Caco-2 (cell line): ENCODE measurements around the gene MYL3. TPM values are rescaled to one million over a fixed set of nuclear protein-coding genes. Genes with fewer than 3 reads are reported as not detected.

Source experiments
- BruUV-seq: library from RNA; stranded (reverse); fragments of 400-500 nt; replicated peaks from 2 replicates; lab custom pipeline; 2021; lab: Mats Ljungman, UMichigan
- CTCF ChIA-PET: fragments of 300-600 bp; sonication (Branson Sonifier 250); formaldehyde crosslinking; loops from one replicate; lab custom pipeline; 2022; ENCODE audit warnings: antibody characterized with exemption; lab: Charles Lee
- POLR2A ChIA-PET: fragments of 300-600 bp; sonication (Branson Sonifier 250); formaldehyde crosslinking; loops from one replicate; lab custom pipeline; 2022; ENCODE audit warnings: antibody characterized with exemption; lab: Charles Lee
- DNase-seq, 2 experiments: peaks; one replicate each; pipeline versions ENCODE4 v3.0.0 to v3.0.0-alpha.2; 2020 to 2022
- H3K27me3 ChIP-seq: replicated peaks from 2 replicates; pipeline ENCODE4 v1.6.0; 2011; ENCODE audit warnings: low read length; ENCODE audit not compliant: control insufficient read depth, insufficient read depth
- H3K36me3 ChIP-seq: 2 replicates; pipeline ENCODE4 v1.5.1; 2011; ENCODE audit warnings: low read length; ENCODE audit not compliant: control insufficient read depth, insufficient read depth
- H3K4me1 ChIP-seq: fragments of 250-450 bp; sonication (Bioruptor Pico); 2 replicates; pipeline ENCODE4 v1.5.1; 2020; ENCODE audit warnings: mild to moderate bottlenecking
- H3K4me3 ChIP-seq: 2 replicates; pipeline ENCODE4 v1.5.1; 2011; ENCODE audit warnings: low read depth, mild to moderate bottlenecking, control low read depth, low read length
- H3K9me3 ChIP-seq: fragments of 250-450 bp; sonication (Bioruptor Pico); 2 replicates; pipeline ENCODE4 v1.5.1; 2020; ENCODE audit warnings: mild to moderate bottlenecking, moderate library complexity
- H3K27ac Mint-ChIP-seq: one replicate; pipeline ENCODE4 v1.8.0; 2022; ENCODE audit warnings: mixed read lengths; ENCODE audit not compliant: unreplicated experiment
- H3K27me3 Mint-ChIP-seq: one replicate; pipeline ENCODE4 v1.8.0; 2022; ENCODE audit warnings: mixed read lengths; ENCODE audit not compliant: insufficient read depth, unreplicated experiment
- H3K36me3 Mint-ChIP-seq: one replicate; pipeline ENCODE4 v1.8.0; 2022; ENCODE audit warnings: mild to moderate bottlenecking, mixed read lengths; ENCODE audit not compliant: insufficient read depth, unreplicated experiment
- H3K4me1 Mint-ChIP-seq: one replicate; pipeline ENCODE4 v1.8.0; 2022; ENCODE audit warnings: low read depth, mixed read lengths; ENCODE audit not compliant: unreplicated experiment
- H3K4me3 Mint-ChIP-seq: one replicate; pipeline ENCODE4 v1.8.0; 2022; ENCODE audit warnings: mild to moderate bottlenecking, moderate library complexity, mixed read lengths; ENCODE audit not compliant: unreplicated experiment
- H3K9me3 Mint-ChIP-seq: one replicate; pipeline ENCODE4 v1.8.0; 2022; ENCODE audit warnings: mixed read lengths; ENCODE audit not compliant: unreplicated experiment
- intact Hi-C: fragments of 100-400 bp; cut with micrococcal nuclease; formaldehyde crosslinking; loops from one replicate; pipeline ENCODE4 v1.10.0; 2022; ENCODE audit not compliant: unreplicated experiment
- total RNA-seq: library from RNA; stranded (reverse); gene quantifications from 2 replicates; pipeline ENCODE4 v1.2.3, GENCODE V29; 2022
- TF ChIP-seq, protein P1 (sequence below), 2 experiments: fragments of 200-600 bp in 1 of 2; IDR thresholded peaks; 1 replicate in 1 of 2; 2 replicates in 1 of 2; pipeline versions ENCODE4 v1.5.1 to v1.8.0; 2011 to 2022; ENCODE audit warnings: antibody characterized with exemption in 1 of 2, control low read depth in 1 of 2, inconsistent platforms in 1 of 2, low read depth in 1 of 2, low read length in 1 of 2, mild to moderate bottlenecking in 1 of 2, moderate library complexity in 1 of 2; ENCODE audit not compliant: insufficient read depth in 1 of 2, severe bottlenecking in 1 of 2, unreplicated experiment in 1 of 2

Gene MYL3
- total RNA-seq, 1 experiment from 2014 or later, result 13.8 TPM

DNA sequence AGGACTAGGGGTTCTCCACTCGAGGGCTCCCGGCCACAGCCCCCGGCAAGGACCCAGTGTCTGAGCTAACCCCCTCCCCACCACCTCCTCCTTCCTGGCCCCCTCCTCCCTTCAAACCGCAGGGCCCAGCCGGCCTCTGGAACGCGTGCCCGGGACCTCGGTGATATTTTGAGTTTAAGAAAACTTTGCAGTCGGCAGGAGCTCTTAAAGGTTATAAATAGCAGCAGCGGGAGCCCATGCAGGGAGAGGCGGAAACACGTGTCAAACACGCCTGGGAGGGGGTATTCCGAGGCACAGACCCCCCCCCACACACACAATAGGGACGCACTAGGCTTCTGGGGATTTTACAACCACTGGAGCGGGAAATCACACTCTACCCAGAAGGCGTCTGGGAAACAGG is 11.2 kb upstream of the MYL3 start:
- intact Hi-C loops, result no loop called here
- Mint-ChIP-seq H3K4me3 (no peak overlapping the region), H3K27ac (no peak overlapping the region), H3K9me3 (no peaks in the 10 kb centered on the region), H3K4me1 (no peaks in the 10 kb centered on the region), H3K27me3 (no peaks in the 10 kb centered on the region), H3K36me3 (peaks cover 6% of the 10 kb centered on the region)
- no peak for DNase-seq
- H3K4me3 ChIP-seq, result no peak overlapping the region
- H3K9me3 ChIP-seq, result no peaks in the 10 kb centered on the region
- BruUV-seq, result no TSS peak
- POLR2A ChIA-PET, result no interaction called here
- no peaks in the 10 kb centered on the region for H3K27me3 ChIP-seq
- TF ChIP-seq, protein P1, sequence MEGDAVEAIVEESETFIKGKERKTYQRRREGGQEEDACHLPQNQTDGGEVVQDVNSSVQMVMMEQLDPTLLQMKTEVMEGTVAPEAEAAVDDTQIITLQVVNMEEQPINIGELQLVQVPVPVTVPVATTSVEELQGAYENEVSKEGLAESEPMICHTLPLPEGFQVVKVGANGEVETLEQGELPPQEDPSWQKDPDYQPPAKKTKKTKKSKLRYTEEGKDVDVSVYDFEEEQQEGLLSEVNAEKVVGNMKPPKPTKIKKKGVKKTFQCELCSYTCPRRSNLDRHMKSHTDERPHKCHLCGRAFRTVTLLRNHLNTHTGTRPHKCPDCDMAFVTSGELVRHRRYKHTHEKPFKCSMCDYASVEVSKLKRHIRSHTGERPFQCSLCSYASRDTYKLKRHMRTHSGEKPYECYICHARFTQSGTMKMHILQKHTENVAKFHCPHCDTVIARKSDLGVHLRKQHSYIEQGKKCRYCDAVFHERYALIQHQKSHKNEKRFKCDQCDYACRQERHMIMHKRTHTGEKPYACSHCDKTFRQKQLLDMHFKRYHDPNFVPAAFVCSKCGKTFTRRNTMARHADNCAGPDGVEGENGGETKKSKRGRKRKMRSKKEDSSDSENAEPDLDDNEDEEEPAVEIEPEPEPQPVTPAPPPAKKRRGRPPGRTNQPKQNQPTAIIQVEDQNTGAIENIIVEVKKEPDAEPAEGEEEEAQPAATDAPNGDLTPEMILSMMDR (IDR thresholded peaks at IDR 0.05; ENCODE audit: insufficient read depth in 1 of 2, low read depth in 1 of 2, low read length in 1 of 2, severe bottlenecking in 1 of 2, unreplicated experiment in 1 of 2), result no peak
- CTCF ChIA-PET, result interaction anchor here (1.4 kb wide), 1 partner anchor 20 kb away, joined by 4 read pairs; no protein-coding TSS in a partner anchor
- H3K36me3 ChIP-seq, result no peaks in the 10 kb centered on the region
- H3K4me1 ChIP-seq, result peaks cover 37% of the 10 kb centered on the region

DNA sequence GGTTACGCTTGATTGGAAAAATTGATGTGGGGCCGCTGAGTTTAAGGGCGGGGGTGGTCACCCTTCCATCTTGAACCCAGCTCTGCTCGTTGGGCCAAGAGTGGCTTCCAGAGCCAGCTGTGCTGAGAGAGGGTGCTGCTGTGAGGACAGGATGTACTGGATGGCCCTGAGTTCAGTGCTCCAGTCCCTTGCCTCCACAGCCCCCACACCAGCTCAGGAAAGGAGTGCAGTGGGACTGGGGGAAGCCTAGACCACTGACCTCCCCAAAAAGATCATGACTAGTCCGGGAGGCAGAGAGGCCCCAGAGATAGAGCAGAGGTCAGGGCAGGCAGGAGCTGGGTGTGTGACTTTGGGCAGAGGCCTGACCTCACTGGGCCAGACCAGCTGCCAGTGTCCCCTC is 10.3 kb upstream of the MYL3 start:
- Mint-ChIP-seq H3K27ac (no peak overlapping the region), H3K4me3 (no peak overlapping the region), H3K4me1 (no peaks in the 10 kb centered on the region), H3K36me3 (peaks cover 6% of the 10 kb centered on the region), H3K27me3 (no peaks in the 10 kb centered on the region), H3K9me3 (no peaks in the 10 kb centered on the region)
- TF ChIP-seq, protein P1 (IDR thresholded peaks at IDR 0.05; ENCODE audit: insufficient read depth in 1 of 2, low read depth in 1 of 2, low read length in 1 of 2, severe bottlenecking in 1 of 2, unreplicated experiment in 1 of 2), result no peak
- H3K4me3 ChIP-seq, result no peak overlapping the region
- ChIA-PET CTCF (interaction anchor here (1.4 kb wide), 1 partner anchor 21 kb away, joined by 4 read pairs; no protein-coding TSS in a partner anchor), POLR2A (interaction anchor here (0.6 kb wide), 1 partner anchor 9 kb away, joined by 5 read pairs; no protein-coding TSS in a partner anchor)
- H3K4me1 ChIP-seq, result peaks cover 28% of the 10 kb centered on the region
- no peaks in the 10 kb centered on the region for H3K27me3 ChIP-seq
- BruUV-seq, result no TSS peak
- DNase-seq, result no peak
- H3K36me3 ChIP-seq, result no peaks in the 10 kb centered on the region
- intact Hi-C loops, result no loop called here
- H3K9me3 ChIP-seq, result no peaks in the 10 kb centered on the region

DNA sequence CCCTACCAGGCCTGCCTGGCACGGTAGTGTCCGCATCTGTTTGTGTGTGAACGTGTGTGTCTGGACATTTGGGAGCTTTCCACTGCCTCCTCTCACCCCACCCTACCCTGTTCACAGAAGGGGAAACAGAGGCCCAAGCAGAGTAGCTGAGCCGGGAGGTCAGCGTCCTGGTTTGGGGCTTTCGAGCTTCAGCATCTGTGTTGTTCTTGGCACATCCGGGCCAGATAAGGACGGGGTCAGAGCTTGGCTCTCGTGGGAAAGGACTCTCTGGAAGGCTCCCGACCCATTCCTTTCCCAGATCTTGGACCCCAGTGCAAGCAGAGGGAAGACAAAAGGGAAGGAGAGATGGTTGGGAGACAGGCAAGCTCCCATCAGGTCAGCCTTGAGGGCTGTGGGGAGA is 8.0 kb upstream of the MYL3 start:
- peaks cover 8% of the 10 kb centered on the region for H3K4me1 ChIP-seq
- no peaks in the 10 kb centered on the region for H3K27me3 ChIP-seq
- Mint-ChIP-seq H3K27ac (no peak overlapping the region), H3K9me3 (no peaks in the 10 kb centered on the region), H3K27me3 (no peaks in the 10 kb centered on the region), H3K4me1 (no peaks in the 10 kb centered on the region), H3K4me3 (no peak overlapping the region), H3K36me3 (peaks cover 6% of the 10 kb centered on the region)
- no peak for DNase-seq
- no TSS peak for BruUV-seq
- ChIA-PET CTCF (interaction anchor here (1.5 kb wide), 1 partner anchor 38 kb away, joined by 7 read pairs; no protein-coding TSS in a partner anchor), POLR2A (no interaction called here)
- no peaks in the 10 kb centered on the region for H3K9me3 ChIP-seq
- TF ChIP-seq, protein P1 (IDR thresholded peaks at IDR 0.05; ENCODE audit: insufficient read depth in 1 of 2, low read depth in 1 of 2, low read length in 1 of 2, severe bottlenecking in 1 of 2, unreplicated experiment in 1 of 2), result no peak
- intact Hi-C loops, result no loop called here
- H3K36me3 ChIP-seq, result no peaks in the 10 kb centered on the region
- no peak overlapping the region for H3K4me3 ChIP-seq
